HUES64 (cell line): ENCODE data around the gene MNT. TPM values are rescaled to one million over a fixed set of nuclear protein-coding genes. Genes with fewer than 3 reads are reported as not detected.
A peak's percentile ranks its signal among the peaks of the same experiment; 100 is the strongest.
"Not testable (repeated sequence)": the region's sequence is repeated elsewhere in the genome, so short reads cannot be mapped to it uniquely, and the experiment has no call there.

Source experiments
- H3K27ac ChIP-seq: 2 replicates; pipeline ENCODE4 v1.7.0; 2013; ENCODE audit warnings: low read depth, low read length, inconsistent platforms
- H3K27me3 ChIP-seq: 2 replicates; pipeline ENCODE4 v1.6.1; 2013; ENCODE audit warnings: mild to moderate bottlenecking, low read length; ENCODE audit not compliant: insufficient read depth
- H3K36me3 ChIP-seq: 2 replicates; pipeline ENCODE4 v1.6.1; 2013; ENCODE audit warnings: mild to moderate bottlenecking, low read length; ENCODE audit not compliant: insufficient read depth
- H3K4me1 ChIP-seq: 2 replicates; pipeline ENCODE4 v1.6.1; 2013; ENCODE audit warnings: mild to moderate bottlenecking, low read length, moderate library complexity; ENCODE audit not compliant: insufficient read depth
- H3K4me3 ChIP-seq: 2 replicates; pipeline ENCODE4 v1.5.1; 2013; ENCODE audit warnings: mild to moderate bottlenecking, low read length, moderate library complexity
- H3K9ac ChIP-seq: 2 replicates; pipeline ENCODE4 v1.6.1; 2013; ENCODE audit warnings: mild to moderate bottlenecking, low read depth, low read length
- H3K9me3 ChIP-seq: 2 replicates; pipeline ENCODE4 v1.6.1; 2013; ENCODE audit warnings: low read depth, low read length; ENCODE audit not compliant: insufficient read depth
- WGBS: fragments of 150-250, 120-280 bp; methylation state at CpG from one replicate; pipeline ENCODE4 v1.1.7; 2013; ENCODE audit warnings: missing lambda C conversion rate; 5-methylcytosine and 5-hydroxymethylcytosine counted together
- polyA plus RNA-seq, 2 experiments: library from polyadenylated mRNA; stranded (reverse); fragments of 50-300 nt; gene quantifications; one replicate each; pipeline ENCODE4 v1.2.3, GENCODE V29; 2013

MNT gene, protein sequence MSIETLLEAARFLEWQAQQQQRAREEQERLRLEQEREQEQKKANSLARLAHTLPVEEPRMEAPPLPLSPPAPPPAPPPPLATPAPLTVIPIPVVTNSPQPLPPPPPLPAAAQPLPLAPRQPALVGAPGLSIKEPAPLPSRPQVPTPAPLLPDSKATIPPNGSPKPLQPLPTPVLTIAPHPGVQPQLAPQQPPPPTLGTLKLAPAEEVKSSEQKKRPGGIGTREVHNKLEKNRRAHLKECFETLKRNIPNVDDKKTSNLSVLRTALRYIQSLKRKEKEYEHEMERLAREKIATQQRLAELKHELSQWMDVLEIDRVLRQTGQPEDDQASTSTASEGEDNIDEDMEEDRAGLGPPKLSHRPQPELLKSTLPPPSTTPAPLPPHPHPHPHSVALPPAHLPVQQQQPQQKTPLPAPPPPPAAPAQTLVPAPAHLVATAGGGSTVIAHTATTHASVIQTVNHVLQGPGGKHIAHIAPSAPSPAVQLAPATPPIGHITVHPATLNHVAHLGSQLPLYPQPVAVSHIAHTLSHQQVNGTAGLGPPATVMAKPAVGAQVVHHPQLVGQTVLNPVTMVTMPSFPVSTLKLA
- 10.0 TPM for polyA plus RNA-seq (2013, experiment 1 of 2)
- 10.2 TPM for polyA plus RNA-seq (2013, experiment 2 of 2)

DNA sequence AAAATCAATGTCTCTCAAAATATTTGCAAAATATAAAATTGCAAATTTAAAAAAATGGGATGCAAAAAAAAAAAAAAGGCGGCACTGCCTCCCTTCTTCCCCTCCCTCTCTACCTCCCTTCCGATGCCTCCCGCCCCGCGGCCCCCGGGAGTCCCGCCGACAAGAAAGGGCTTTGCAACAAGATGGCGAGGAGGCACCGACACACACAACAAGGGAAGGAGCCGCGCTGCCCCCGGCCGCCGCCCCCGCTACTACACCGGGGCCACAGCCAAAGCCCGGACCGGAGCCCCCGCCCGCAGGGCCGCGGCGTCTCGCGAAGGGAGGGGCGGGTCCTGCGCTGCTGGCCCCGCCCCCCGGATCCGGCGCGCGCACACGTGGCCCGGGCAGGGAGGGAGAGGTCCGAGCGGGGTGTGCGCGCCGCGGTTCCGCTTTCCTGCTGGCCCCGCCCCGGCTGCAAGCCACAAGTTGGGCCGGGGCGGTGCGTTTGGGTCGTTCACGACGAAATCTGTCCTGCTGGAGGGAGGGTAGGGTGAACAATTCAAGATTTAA lies at the start of gene MNT:
TSS of gene MNT (minus strand) at position 184 of the 549 bp plus-strand sequence. CDS start 348 bp downstream, outside the sequence.
- peaks cover 29% of the 10 kb centered on the region for H3K4me1 ChIP-seq
- H3K9me3 ChIP-seq, result no peaks in the 10 kb centered on the region
- peak within 1 kb of the TSS; percentile 95 for H3K4me3 ChIP-seq
- no peaks in the 10 kb centered on the region for H3K27me3 ChIP-seq
- peak within 1 kb of the TSS; percentile 92 for H3K9ac ChIP-seq
- H3K36me3 ChIP-seq, result no peaks in the 10 kb centered on the region
- peak within 1 kb of the TSS; percentile 100 for H3K27ac ChIP-seq
- under 1% methylated on average over 50 of the region's 51 CpGs for WGBS

DNA sequence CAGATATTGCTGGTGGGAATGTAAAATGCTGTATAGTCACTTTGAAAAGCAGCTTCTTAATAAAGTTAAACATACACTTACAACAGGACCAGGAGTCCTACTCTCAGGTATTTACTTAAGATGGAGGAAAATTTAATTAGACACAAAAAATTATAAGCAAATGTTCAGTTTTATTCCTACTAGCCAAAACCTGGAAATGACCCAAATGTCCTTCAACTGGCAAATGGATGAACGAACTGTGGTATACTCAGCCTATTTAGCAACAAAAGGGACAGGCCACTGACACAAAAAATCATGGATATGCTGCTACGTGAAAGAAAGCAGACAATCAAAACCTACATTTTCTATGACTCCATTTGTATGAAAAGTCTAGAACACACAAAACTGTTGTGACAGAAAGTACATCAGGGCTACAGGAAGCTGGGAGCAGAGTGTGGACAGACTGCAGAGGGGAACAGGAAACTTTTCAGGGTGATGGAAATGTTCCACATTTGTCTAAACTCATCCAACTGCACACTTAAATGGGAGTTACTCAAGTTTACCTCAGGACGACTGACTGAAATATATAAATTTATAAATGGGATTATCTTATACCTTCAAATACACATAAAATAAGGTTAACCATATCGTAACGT lies 49.3 kb upstream of the MNT start:
- WGBS, result 91% methylated on average over 4 of the region's 5 CpGs
- H3K27me3 ChIP-seq, result no peaks in the 10 kb centered on the region
- H3K27ac ChIP-seq, result no peak overlapping the region
- H3K36me3 ChIP-seq, result peaks cover 39% of the 10 kb centered on the region
- H3K9ac ChIP-seq, result no peak overlapping the region
- no peak overlapping the region for H3K4me3 ChIP-seq
- H3K9me3 ChIP-seq, result peaks cover 6% of the 10 kb centered on the region
- peaks cover 8% of the 10 kb centered on the region; the same call in 1 of the 2 replicates for H3K4me1 ChIP-seq

DNA sequence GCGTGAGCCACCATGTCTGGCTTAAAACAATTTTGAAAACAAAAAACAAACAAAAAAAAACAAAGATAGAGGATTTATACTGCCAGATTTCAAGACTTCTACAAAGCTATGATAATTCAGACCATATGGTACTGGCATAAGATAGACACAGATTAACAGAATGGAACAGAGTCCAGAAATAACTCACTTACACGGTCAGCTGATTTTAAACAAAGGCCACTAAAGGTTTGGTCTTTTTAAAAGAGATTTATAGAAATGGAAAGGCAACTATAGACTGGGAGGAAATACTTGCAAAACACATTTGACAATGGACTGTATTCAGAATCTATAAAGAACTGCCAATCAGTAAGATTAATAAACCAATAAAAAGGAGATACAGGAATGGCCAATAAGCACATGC lies 48.6 kb upstream of the MNT start:
- H3K9me3 ChIP-seq, result peaks cover 6% of the 10 kb centered on the region
- H3K27ac ChIP-seq, result no peak overlapping the region

DNA sequence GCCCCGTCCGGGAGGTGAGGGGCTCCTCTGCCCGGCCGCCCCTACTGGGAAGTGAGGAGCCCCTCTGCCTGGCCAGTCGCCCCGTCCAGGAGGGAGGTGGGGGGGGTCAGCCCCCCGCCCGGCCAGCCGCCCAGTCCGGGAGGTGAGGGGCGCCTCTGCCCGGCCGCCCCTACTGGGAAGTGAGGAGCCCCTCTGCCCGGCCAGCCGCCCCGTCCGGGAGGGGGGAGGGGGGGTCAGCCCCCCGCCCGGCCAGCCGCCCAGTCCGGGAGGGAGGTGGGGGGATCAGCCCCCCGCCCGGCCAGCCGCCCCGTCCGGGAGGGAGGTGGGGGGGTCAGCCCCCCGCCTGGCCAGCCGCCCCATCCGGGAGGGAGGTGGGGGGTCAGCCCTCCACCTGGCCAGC lies 46.6 kb upstream of the MNT start:
- H3K36me3 ChIP-seq, result peaks cover 29% of the 10 kb centered on the region
- not testable (repeated sequence) for H3K4me3 ChIP-seq, H3K27me3 ChIP-seq, H3K4me1 ChIP-seq, H3K9ac ChIP-seq, H3K9me3 ChIP-seq, H3K27ac ChIP-seq
- WGBS, result no CpG with 5 or more reads among the region's 29 CpGs

More for the DNA sequence above, 48.6 kb upstream of the MNT start:
- WGBS, result 92% methylated on average over 2 of the region's 2 CpGs
- no peak overlapping the region for H3K9ac ChIP-seq
- no peaks in the 10 kb centered on the region for H3K27me3 ChIP-seq
- H3K4me3 ChIP-seq, result no peak overlapping the region
- peaks cover 39% of the 10 kb centered on the region for H3K36me3 ChIP-seq
- peaks cover 8% of the 10 kb centered on the region; the same call in 1 of the 2 replicates for H3K4me1 ChIP-seq

DNA sequence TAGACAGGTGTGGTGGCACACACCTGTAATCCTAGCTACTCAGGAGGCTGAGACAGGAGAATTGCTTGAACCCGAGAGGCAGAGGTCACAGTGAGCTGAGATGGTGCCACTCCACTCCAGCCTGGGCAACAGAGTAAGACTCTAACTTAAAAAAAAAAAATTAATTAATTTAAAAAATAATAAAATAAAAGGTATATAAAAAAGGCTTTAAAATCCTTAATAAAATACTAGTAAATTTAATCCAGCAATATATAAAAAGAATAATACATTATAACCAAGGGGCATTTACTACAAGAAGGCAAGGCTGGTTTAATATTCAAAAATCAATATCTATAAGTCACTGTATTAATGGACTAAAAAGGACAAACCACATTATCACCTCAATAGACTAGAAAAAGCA lies 44.8 kb upstream of the MNT start:
- 88% methylated on average over 1 of the region's 1 CpG for WGBS
- H3K9me3 ChIP-seq, result peaks cover 6% of the 10 kb centered on the region
- H3K9ac ChIP-seq, result no peak overlapping the region
- peaks cover 37% of the 10 kb centered on the region for H3K36me3 ChIP-seq
- no peaks in the 10 kb centered on the region for H3K27me3 ChIP-seq
- H3K4me1 ChIP-seq, result peaks cover 5% of the 10 kb centered on the region; the same call in 1 of the 2 replicates
- H3K27ac ChIP-seq, result no peak overlapping the region
- H3K4me3 ChIP-seq, result no peak overlapping the region

DNA sequence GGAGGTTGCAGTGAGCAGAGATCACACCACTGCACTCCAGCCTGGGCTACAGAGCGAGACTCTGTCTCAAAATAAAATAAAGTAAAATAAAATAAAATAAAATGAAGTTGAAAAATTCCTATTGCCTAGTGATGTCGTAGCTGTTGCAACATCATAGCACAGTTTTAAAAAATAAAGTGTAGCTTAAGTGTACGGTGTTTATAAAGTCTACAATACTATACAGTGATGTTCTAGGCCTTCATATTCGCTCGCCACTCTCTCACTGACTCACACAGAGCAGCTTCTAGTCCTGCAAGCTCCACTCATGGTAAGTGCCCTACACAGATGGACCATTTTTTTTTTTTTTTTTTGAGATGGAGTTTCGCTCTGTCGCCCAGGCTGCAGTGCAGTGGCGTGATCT lies 43.5 kb upstream of the MNT start:
- peaks cover 35% of the 10 kb centered on the region for H3K36me3 ChIP-seq
- H3K27me3 ChIP-seq, result no peaks in the 10 kb centered on the region
- no peak overlapping the region for H3K27ac ChIP-seq
- H3K4me1 ChIP-seq, result no peaks in the 10 kb centered on the region
- H3K9ac ChIP-seq, result no peak overlapping the region
- H3K9me3 ChIP-seq, result peaks cover 6% of the 10 kb centered on the region
- 90% methylated on average over 7 of the region's 8 CpGs for WGBS
- H3K4me3 ChIP-seq, result no peak overlapping the region

DNA sequence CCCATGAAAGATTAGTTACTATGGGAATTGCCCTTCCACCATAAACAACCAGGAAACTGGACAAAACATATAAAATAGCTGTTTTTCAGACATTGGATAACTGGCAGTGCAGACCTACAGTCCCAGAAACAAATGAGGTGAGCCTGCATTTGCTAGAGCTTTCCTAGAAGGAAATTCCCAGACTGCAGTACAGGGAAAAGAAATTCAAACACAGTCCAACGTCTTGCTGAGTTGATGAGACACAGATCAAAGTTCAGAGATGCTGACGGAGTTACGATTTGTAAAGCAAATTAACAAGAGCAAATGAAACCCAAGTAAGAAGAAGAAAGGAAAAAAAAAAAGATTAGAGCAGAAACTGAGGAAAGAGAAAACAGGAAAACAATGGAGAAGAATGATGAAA lies 41.3 kb upstream of the MNT start:
- no peaks in the 10 kb centered on the region for H3K4me1 ChIP-seq
- H3K4me3 ChIP-seq, result no peak overlapping the region
- peaks cover 49% of the 10 kb centered on the region for H3K36me3 ChIP-seq
- H3K27me3 ChIP-seq, result no peaks in the 10 kb centered on the region
- WGBS, result 93% methylated on average over 3 of the region's 3 CpGs
- H3K9ac ChIP-seq, result no peak overlapping the region
- H3K9me3 ChIP-seq, result peaks cover 6% of the 10 kb centered on the region
- H3K27ac ChIP-seq, result no peak overlapping the region

DNA sequence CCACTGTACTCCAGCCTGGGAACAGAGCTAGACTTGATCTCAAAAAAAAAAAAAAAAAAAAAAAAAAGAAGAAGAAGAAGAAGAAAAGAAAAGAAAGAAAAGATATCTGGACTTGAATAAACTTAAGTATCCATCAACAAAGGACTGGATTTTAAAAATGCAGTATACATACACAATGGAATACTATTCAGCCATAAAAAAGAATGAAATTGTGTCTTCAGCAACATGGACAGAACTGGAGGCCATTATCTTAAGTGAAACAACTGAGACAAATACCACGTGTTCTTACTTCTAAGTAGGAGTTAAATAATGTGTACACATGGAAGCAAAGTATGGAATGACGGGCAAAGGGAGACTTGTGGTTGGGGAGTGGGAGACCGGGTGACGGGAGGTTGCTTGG lies 40.1 kb upstream of the MNT start:
- Histone ChIP-seq H3K9me3 (0 out of 2 replicates have a peak, but pooled peaks cover 2% of the 10 kb centered on the region), H3K36me3 (peaks cover 55% of the 10 kb centered on the region), H3K4me1 (peaks cover 6% of the 10 kb centered on the region; the same call in 1 of the 2 replicates), H3K9ac (no peak overlapping the region), H3K27ac (no peak overlapping the region), H3K4me3 (no peak overlapping the region), H3K27me3 (no peaks in the 10 kb centered on the region)
- 95% methylated on average over 4 of the region's 4 CpGs for WGBS

DNA sequence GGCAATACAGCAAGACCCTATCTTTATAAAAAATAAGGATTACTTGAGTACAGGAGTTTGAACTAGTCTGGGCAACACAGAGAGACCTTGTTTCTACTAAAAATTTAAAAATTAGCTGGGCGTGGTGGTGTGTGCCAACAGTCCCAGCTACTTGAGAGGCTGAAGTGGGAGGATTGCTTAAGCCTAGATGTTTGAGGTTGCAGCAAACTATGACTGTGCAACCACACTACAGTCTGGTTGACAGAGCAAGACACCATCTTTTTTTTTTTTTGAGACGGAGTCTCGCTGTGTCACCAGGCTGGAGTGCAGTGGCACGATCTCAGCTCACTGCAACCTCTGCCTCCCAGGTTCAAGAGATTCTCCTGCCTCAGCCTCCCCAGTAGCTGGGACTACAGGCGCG lies 39.1 kb upstream of the MNT start:
- not testable (repeated sequence) for H3K4me3 ChIP-seq, H3K27ac ChIP-seq, H3K9me3 ChIP-seq, H3K9ac ChIP-seq, H3K27me3 ChIP-seq
- 97% methylated on average over 6 of the region's 6 CpGs for WGBS
- peaks cover 15% of the 10 kb centered on the region for H3K4me1 ChIP-seq
- H3K36me3 ChIP-seq, result peaks cover 52% of the 10 kb centered on the region

DNA sequence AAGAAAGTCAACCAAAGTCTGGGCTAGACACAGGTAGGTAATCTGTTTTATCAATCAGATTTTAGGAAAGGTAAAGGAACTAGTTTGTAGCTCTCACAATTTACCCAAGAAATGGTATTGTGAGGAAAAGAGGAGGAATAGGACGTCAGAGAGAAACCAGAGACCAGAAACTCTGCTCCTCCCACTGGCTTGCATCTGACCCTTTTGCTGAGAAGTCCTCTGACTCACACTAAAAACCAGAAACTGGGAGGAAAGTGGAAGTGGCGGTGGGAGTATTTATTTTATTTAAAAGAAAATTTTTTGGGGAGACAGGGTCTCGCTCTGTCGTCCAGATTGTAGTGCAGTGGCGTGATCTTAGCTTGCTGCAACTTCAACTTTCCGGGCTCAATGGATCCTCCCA lies 38.0 kb upstream of the MNT start:
- Histone ChIP-seq H3K9ac (no peak overlapping the region), H3K36me3 (peaks cover 52% of the 10 kb centered on the region), H3K27ac (no peak overlapping the region), H3K9me3 (no peaks in the 10 kb centered on the region), H3K27me3 (no peaks in the 10 kb centered on the region), H3K4me3 (no peak overlapping the region), H3K4me1 (peaks cover 27% of the 10 kb centered on the region)
- WGBS, result 98% methylated on average over 5 of the region's 6 CpGs
